GM12878 (cell line): ENCODE results near the gene AP1M1. TPM values are rescaled to one million over a fixed set of nuclear protein-coding genes. Genes with fewer than 3 reads are reported as not detected.

Experiments
- ATAC-seq: fragments of 200-7000 bp; cut with Tn5 transposase; 3 replicates; pipeline ENCODE4 v1.9.1; 2020; ENCODE audit warnings: mild to moderate bottlenecking, moderate library complexity
- BruUV-seq: library from RNA; stranded (reverse); fragments of 400-500 nt; replicated peaks from 2 replicates; lab custom pipeline; 2021; lab: Mats Ljungman, UMichigan
- CTCF ChIA-PET: fragments of 300-600 bp; sonication (Branson Sonifier 250); formaldehyde crosslinking; extraction: SDS; loops from one replicate; lab custom pipeline; 2021; ENCODE audit warnings: inconsistent platforms; lab: Yijun Ruan, JAX
- POLR2A ChIA-PET: fragments of 350-600 bp; formaldehyde crosslinking; extraction: SDS; loops from one replicate; lab custom pipeline; 2021; ENCODE audit warnings: inconsistent platforms; lab: Charles Lee
- RAD21 ChIA-PET: fragments of 300-600 bp; sonication (Branson Sonifier 250); formaldehyde crosslinking; loops from one replicate; lab custom pipeline; 2023; ENCODE audit warnings: antibody characterized with exemption; ENCODE audit not compliant: unreplicated experiment; lab: Charles Lee
- SMC1A ChIA-PET: fragments of 300-600 bp; sonication (Branson Sonifier 250); formaldehyde crosslinking; loops from one replicate; lab custom pipeline; 2023; ENCODE audit not compliant: unreplicated experiment, uncharacterized antibody; lab: Charles Lee
- DNase-seq: peaks from one replicate; pipeline ENCODE4 v3.0.0-alpha.2; 2011; ENCODE audit warnings: low read depth, low spot score
- FAIRE-seq: peaks from 3 replicates; lab custom pipeline; 2011; peaks lifted over from hg19 to GRCh38; lab: Jason Lieb, UNC
- H2AFZ ChIP-seq: 2 replicates; pipeline ENCODE4 v1.6.0; 2011; ENCODE audit warnings: low read depth, low read length, control low read depth; ENCODE audit not compliant: control insufficient read depth
- H3K27ac ChIP-seq: 2 replicates; pipeline ENCODE4 v1.5.1; 2011; ENCODE audit warnings: control low read depth; ENCODE audit not compliant: control insufficient read depth, insufficient read depth
- H3K27me3 ChIP-seq, 2 experiments: replicated peaks in 1 of 2; 2 replicates each; pipeline versions ENCODE4 v1.6.0 to v1.6.1; 2011; ENCODE audit warnings: low read length in 1 of 2; ENCODE audit not compliant: control insufficient read depth in 2 of 2, insufficient read depth in 2 of 2
- H3K36me3 ChIP-seq, 2 experiments: 2 replicates each; pipeline ENCODE4 v1.5.1; 2011; ENCODE audit warnings: low read length in 1 of 2; ENCODE audit not compliant: control insufficient read depth in 2 of 2, insufficient read depth in 2 of 2
- H3K4me1 ChIP-seq: 2 replicates; pipeline ENCODE4 v1.6.1; 2011; ENCODE audit warnings: mild to moderate bottlenecking, low read length, moderate library complexity, mixed read lengths; ENCODE audit not compliant: control insufficient read depth, insufficient read depth
- H3K4me2 ChIP-seq: 2 replicates; pipeline ENCODE4 v1.6.0; 2011; ENCODE audit warnings: control low read depth; ENCODE audit not compliant: control insufficient read depth, insufficient read depth
- H3K4me3 ChIP-seq: fragments of 200-600 bp; sonication (generic); 2 replicates; pipeline ENCODE4 v1.5.1; 2016
- H3K79me2 ChIP-seq: 2 replicates; pipeline ENCODE4 v1.6.0; 2011; ENCODE audit warnings: low read length; ENCODE audit not compliant: control insufficient read depth, insufficient read depth
- H3K9ac ChIP-seq: 2 replicates; pipeline ENCODE4 v1.8.0; 2011; ENCODE audit warnings: low read length, control low read depth, mixed read lengths; ENCODE audit not compliant: control insufficient read depth, insufficient read depth
- H3K9me3 ChIP-seq: replicated peaks from 3 replicates; pipeline ENCODE4 v1.5.1; 2011; ENCODE audit warnings: mild to moderate bottlenecking, low read length; ENCODE audit not compliant: control insufficient read depth, insufficient read depth
- H4K20me1 ChIP-seq: 2 replicates; pipeline ENCODE4 v1.6.0; 2011; ENCODE audit not compliant: control insufficient read depth, insufficient read depth
- CREM ChIP-seq: IDR thresholded peaks from 2 replicates; pipeline ENCODE4 v1.6.1; 2014; ENCODE audit warnings: antibody characterized with exemption, low read depth
- CUX1 ChIP-seq: IDR thresholded peaks from 2 replicates; pipeline ENCODE4 v1.6.1; 2012; ENCODE audit warnings: improper control_type of control experiment, low read depth, low read length; ENCODE audit not compliant: insufficient replicate concordance
- ETV6 ChIP-seq, 2 experiments: fragments of 450-650 bp in 1 of 2; IDR thresholded peaks in 1 of 2; conservative IDR thresholded peaks in 1 of 2; 2 replicates each; pipeline ENCODE4 v1.6.1; 2014; ENCODE audit warnings: antibody characterized with exemption in 1 of 2, borderline replicate concordance in 1 of 2, low read depth in 1 of 2, mild to moderate bottlenecking in 1 of 2, moderate library complexity in 1 of 2
- EZH2 ChIP-seq: IDR thresholded peaks from 2 replicates; pipeline ENCODE4 v1.6.1; 2012; ENCODE audit warnings: low read depth, mild to moderate bottlenecking, control low read depth, inconsistent platforms, low read length, borderline replicate concordance; ENCODE audit not compliant: control insufficient read depth
- MTA3 ChIP-seq: IDR thresholded peaks from 2 replicates; pipeline ENCODE4 v1.6.1; 2012; ENCODE audit warnings: low read length, inconsistent platforms, borderline replicate concordance
- SUZ12 ChIP-seq: fragments of 200-600 bp; sonication (generic); IDR thresholded peaks from one replicate; pipeline ENCODE4 v1.6.1; 2018; ENCODE audit warnings: antibody characterized with exemption, mild to moderate bottlenecking; ENCODE audit not compliant: unreplicated experiment
- TCF3 ChIP-seq: IDR thresholded peaks from 2 replicates; pipeline ENCODE4 v1.6.1; 2012; ENCODE audit warnings: low read depth, mild to moderate bottlenecking, low read length, borderline replicate concordance; ENCODE audit not compliant: insufficient read depth
- ZNF622 ChIP-seq: fragments of 450-650 bp; IDR thresholded peaks from 2 replicates; pipeline ENCODE4 v1.6.1; 2017; ENCODE audit warnings: mild to moderate bottlenecking, inconsistent platforms
- ZSCAN29 ChIP-seq: fragments of 450-650 bp; IDR thresholded peaks from 2 replicates; pipeline ENCODE4 v1.6.1; 2017; ENCODE audit warnings: mild to moderate bottlenecking, moderate library complexity
- WGBS: methylation state at CpG from one replicate; pipeline ENCODE4 v1.1.6; 2016; ENCODE audit warnings: low lambda C conversion rate; ENCODE audit not compliant: insufficient replicate concordance, insufficient coverage; ENCODE audit errors: missing lambda C conversion rate; 5-methylcytosine and 5-hydroxymethylcytosine counted together
- in situ Hi-C: fragments of 300-500 bp; cut with MboI; formaldehyde crosslinking; loops from 9 replicates; pipeline ENCODE4 v1.14.3; 2018; ENCODE audit warnings: mixed read lengths
- intact Hi-C: fragments of 100-400 bp; cut with micrococcal nuclease; formaldehyde crosslinking; loops from one replicate; pipeline ENCODE4 v1.14.2; 2022; ENCODE audit not compliant: unreplicated experiment
- polyA plus RNA-seq, 11 experiments: library from polyadenylated mRNA; depleted of rRNA in 4 of 11; unstranded in 6 of 11; stranded (reverse) in 5 of 11; fragments of >200 nt; fragmentation: Nextera tagmentation in 4 of 11; fragmentation: Illumina TruSeq in 1 of 11; extraction: Ambion mirVana in 4 of 11; extraction: Trizol in 1 of 11; gene quantifications; 1 replicate in 1 of 11; 2 replicates in 10 of 11; pipeline versions ENCODE4 v1.2.1 to v1.2.3, GENCODE V29; 2011 to 2016; ENCODE audit warnings: inconsistent platforms in 2 of 11, missing spikeins in 2 of 11, low read depth in 1 of 11
- total RNA-seq, 4 experiments: library from RNA; depleted of rRNA in 3 of 4; stranded (reverse); fragments of >200 nt in 3 of 4; fragmentation: Illumina TruSeq in 1 of 4; extraction: Trizol in 1 of 4; gene quantifications; 2 replicates each; pipeline versions ENCODE4 v1.2.1 to v1.2.3, GENCODE V29; 2013 to 2021

Gene AP1M1
- total and polyA plus RNA-seq, 10 of the 15 experiments (the other 5 are each of a cell fraction or from before 2014, with no cell fraction given): 1.0 to 116 (median 44.7) TPM

GRCh38 chr19:16204005-16204294, 6.2 kb downstream of the AP1M1 start:
- intact Hi-C loops (no loop called here), in situ Hi-C loops (no loop called here)
- no peak for FAIRE-seq
- DNase-seq: no peak
- ChIA-PET CTCF (no interaction called here), POLR2A (no interaction called here), RAD21 (no interaction called here), SMC1A (no interaction called here)
- H3K4me2 ChIP-seq: no peak overlapping the region
- H2AFZ ChIP-seq: no peak overlapping the region
- H4K20me1 ChIP-seq: no peaks in the 10 kb centered on the region; the same call in 1 of the 2 replicates
- ATAC-seq: no peak
- H3K4me1 ChIP-seq: peaks cover 22% of the 10 kb centered on the region
- TF ChIP-seq MTA3 (no peak), EZH2 (no peak), ETV6 (conservative IDR thresholded peaks at IDR 0.05 in 1 of 2, IDR thresholded peaks at IDR 0.05 in 1 of 2; ENCODE audit: borderline replicate concordance in 1 of 2, low read depth in 1 of 2) (no peak)
- H3K9me3 ChIP-seq: no peaks in the 10 kb centered on the region
- no TSS peak for BruUV-seq
- no peak overlapping the region for H3K27ac ChIP-seq
- H3K36me3 ChIP-seq: peaks cover 3 to 13% of the 10 kb centered on the region in 2 experiments; a peak in 3 of 4 replicates
- no peak overlapping the region for H3K4me3 ChIP-seq
- H3K9ac ChIP-seq: no peak overlapping the region
- no peaks in the 10 kb centered on the region for H3K27me3 ChIP-seq
- peaks cover 12% of the 10 kb centered on the region for H3K79me2 ChIP-seq
- 67% methylated on average over 5 of the region's 5 CpGs for WGBS

GRCh38 chr19:16205205-16206045, 7.7 kb downstream of the AP1M1 start:
- WGBS: 90% methylated on average over 11 of the region's 11 CpGs
- Histone ChIP-seq H3K79me2 (peaks cover 2% of the 10 kb centered on the region), H3K4me1 (peaks cover 22% of the 10 kb centered on the region), H2AFZ (no peak overlapping the region), H3K27me3 (no peaks in the 10 kb centered on the region), H3K27ac (no peak overlapping the region), H3K4me2 (no peak overlapping the region), H3K9me3 (no peaks in the 10 kb centered on the region), H4K20me1 (no peaks in the 10 kb centered on the region), H3K36me3 (peaks cover 10 to 13% of the 10 kb centered on the region in 2 experiments; a peak in 3 of 4 replicates), H3K4me3 (no peak overlapping the region), H3K9ac (no peak overlapping the region)
- intact Hi-C loops: no loop called here
- no peak for ATAC-seq
- CTCF ChIA-PET: no interaction called here
- no peak for DNase-seq
- POLR2A ChIA-PET: no interaction called here
- in situ Hi-C loops: no loop called here
- no peak for FAIRE-seq
- BruUV-seq: no TSS peak
- SMC1A ChIA-PET: no interaction called here
- RAD21 ChIA-PET: no interaction called here
- TF ChIP-seq CREM (no peak), ZNF622 (no peak), SUZ12 (no peak), ZSCAN29 (no peak), TCF3 (no peak), CUX1 (no peak)
